Middle frontal gyrus (tissue), 1 donor: ENCODE results near the gene AK5.

ENCODE experiments used
- DNase-seq: peaks from one replicate; pipeline ENCODE4 v3.0.0-alpha.2; 2015; ENCODE audit warnings: low spot score; ENCODE audit errors: extremely low spot score

AK5 gene

GRCh38 chr1:77582905-77583304 lies 301.1 kb downstream of the AK5 start:
- no peak for DNase-seq

GRCh38 chr1:77583483-77583882 lies 301.7 kb downstream of the AK5 start:
- no peak for DNase-seq

GRCh38 chr1:77584884-77585283 lies 303.1 kb downstream of the AK5 start:
- DNase-seq: no peak

GRCh38 chr1:77585610-77586314 lies 303.9 kb downstream of the AK5 start:
- DNase-seq: no peak

- no peak for DNase-seq
Observed at GRCh38 chr1:77589231-77589630, 307.4 kb downstream of the AK5 start.

- no peak for DNase-seq
Observed at GRCh38 chr1:77590651-77591050, 308.8 kb downstream of the AK5 start.

GRCh38 chr1:77592906-77593305 lies 311.1 kb downstream of the AK5 start:
- DNase-seq: no peak

- DNase-seq: no peak
Observed at GRCh38 chr1:77594366-77595112, 312.7 kb downstream of the AK5 start.

- no peak for DNase-seq
Observed at GRCh38 chr1:77597310-77597709, 315.5 kb downstream of the AK5 start.

- DNase-seq: no peak
Observed at GRCh38 chr1:77605246-77606026, 323.6 kb downstream of the AK5 start.

GRCh38 chr1:77608893-77609292 lies 327.1 kb downstream of the AK5 start:
- no peak for DNase-seq
